ENCODE measurements around the gene TMEM219. TPM values are rescaled to one million over a fixed set of nuclear protein-coding genes. Genes with fewer than 3 reads are reported as not detected.

The TMEM219 gene
- total and polyA plus RNA-seq, 12 donors = 100 to 300 (median 192) TPM

GRCh38 chr16:29996766-29997250, 34.9 kb downstream of the TMEM219 start:
- Histone ChIP-seq H3K4me1 (replicated peaks in 1 of 2) (peaks cover 17 to 24% of the 10 kb centered on the region in 2 donors), H3K27ac (no peak overlapping the region), H3K9me3 (replicated peaks in 1 of 3) (no peaks in the 10 kb centered on the region), H3K36me3 (replicated peaks in 1 of 2) (peaks cover 0 to 22% of the 10 kb centered on the region in 2 donors), H3K27me3 (no peaks in the 10 kb centered on the region), H3K4me3 (peak overlapping the region in 3 of 4 donors; percentile 44 to 83 (median 58))
- intact Hi-C loops (cut with DNase I) = loop anchor here in 1 of 2 donors (10.0 kb wide), 1 partner anchor 72 kb away; the partner anchor contains the start of gene KCTD13
- no peak for TF ChIP-seq POLR2A (IDR thresholded peaks at IDR 0.05)
- no peak for TF ChIP-seq CTCF (IDR thresholded peaks at IDR 0.05)
- 20 to 26% (median 22%) methylated on average over 8 to 9 of the region's 9 CpGs for WGBS, 4 donors
- no peak for DNase-seq

DNA sequence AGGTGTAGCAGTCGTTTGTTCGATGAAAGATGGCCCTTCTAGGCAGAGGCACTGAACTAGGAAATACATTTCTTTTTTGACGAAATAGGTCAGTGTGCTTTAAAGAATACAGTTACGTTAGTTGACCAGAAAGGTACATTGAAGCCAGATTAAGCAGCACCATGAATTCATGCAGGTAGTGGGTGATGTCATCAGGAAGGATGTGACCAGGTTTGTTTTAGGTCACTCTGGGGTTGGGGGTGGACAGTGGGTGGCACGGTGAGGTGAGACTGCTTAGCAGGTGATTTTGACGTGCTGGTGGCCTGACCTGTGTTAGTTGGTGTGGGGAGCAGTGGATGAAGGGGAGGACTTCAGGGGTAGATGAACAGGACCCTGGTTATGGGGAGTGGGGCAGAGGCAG, 37.7 kb downstream of the TMEM219 start:
- intact Hi-C loops (cut with DNase I) = loop anchor here in 1 of 2 donors (5.0 to 10.0 kb wide), 2 partner anchors 75 to 127 kb away; partner anchors contain the start of gene KCTD13
- H3K36me3 ChIP-seq (replicated peaks in 1 of 2) = peaks cover 0 to 5% of the 10 kb centered on the region in 2 donors

DNA sequence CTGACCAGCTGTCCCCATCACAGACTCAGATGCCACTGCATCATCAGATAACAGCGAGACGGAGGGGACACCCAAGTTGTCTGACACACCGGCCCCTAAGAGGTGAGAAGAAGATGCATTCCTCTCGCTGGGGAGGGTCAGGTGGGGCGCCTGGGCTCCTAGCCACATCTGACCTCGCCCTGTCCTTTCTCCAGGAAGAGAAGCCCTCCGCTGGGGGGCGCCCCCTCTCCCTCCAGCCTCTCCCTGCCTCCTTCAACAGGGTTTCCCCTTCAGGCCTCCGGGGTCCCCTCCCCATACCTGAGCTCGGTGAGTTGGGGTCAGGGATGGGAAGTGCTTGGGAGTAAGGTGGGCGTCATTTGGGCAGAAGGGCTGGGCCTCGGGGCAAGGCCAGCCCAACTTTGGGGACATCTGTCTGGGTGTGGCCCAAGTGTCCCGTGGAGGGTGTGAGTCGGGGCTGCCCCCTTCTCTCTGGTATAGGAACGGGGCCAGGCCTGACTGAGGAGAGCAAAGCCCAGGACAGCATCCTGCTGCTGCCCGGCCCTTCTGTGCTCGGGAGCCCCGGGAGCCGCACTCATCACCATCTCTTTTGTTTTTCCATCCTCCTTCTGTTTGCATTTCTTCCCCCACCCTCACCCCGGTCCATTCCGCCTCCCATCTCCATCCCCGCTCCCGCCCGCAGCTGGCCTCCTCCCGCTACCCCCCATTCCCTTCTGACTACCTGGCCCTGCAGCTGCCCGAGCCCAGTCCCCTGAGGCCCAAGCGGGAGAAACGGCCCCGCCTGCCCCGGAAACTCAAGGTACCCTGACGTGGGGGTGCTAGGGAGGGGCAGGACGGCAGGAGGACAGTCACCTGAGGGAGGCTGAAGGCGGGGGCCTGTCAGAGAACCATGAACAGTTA, 39.1 kb downstream of the TMEM219 start:
- H3K4me1 ChIP-seq (replicated peaks in 1 of 2) = peaks cover 7 to 9% of the 10 kb centered on the region in 2 donors
- H3K9me3 ChIP-seq (replicated peaks in 1 of 3) = no peaks in the 10 kb centered on the region
- H3K27me3 ChIP-seq = no peaks in the 10 kb centered on the region
- H3K4me3 ChIP-seq = no peak overlapping the region
- no peak overlapping the region for H3K27ac ChIP-seq
- no peak for DNase-seq
- intact Hi-C loops (cut with DNase I) = loop anchor here in 1 of 2 donors (5.0 kb wide), 1 partner anchor 129 kb away; no protein-coding TSS in a partner anchor
- WGBS, 4 donors = 82 to 88% (median 85%) methylated on average over 25 to 33 of the region's 33 CpGs
- TF ChIP-seq CTCF (IDR thresholded peaks at IDR 0.05) (no peak), POLR2A (IDR thresholded peaks at IDR 0.05) (no peak)
- H3K36me3 ChIP-seq (replicated peaks in 1 of 2) = peaks cover 0 to 5% of the 10 kb centered on the region in 2 donors

More for the DNA sequence above, 37.7 kb downstream of the TMEM219 start:
- peaks cover 15 to 16% of the 10 kb centered on the region in 2 donors for H3K4me1 ChIP-seq (replicated peaks in 1 of 2)
- no peak for TF ChIP-seq POLR2A (IDR thresholded peaks at IDR 0.05)
- no peak for TF ChIP-seq CTCF (IDR thresholded peaks at IDR 0.05)
- H3K4me3 ChIP-seq = no peak overlapping the region
- H3K27ac ChIP-seq = no peak overlapping the region
- 88 to 93% (median 92%) methylated on average over 6 of the region's 6 CpGs for WGBS, 4 donors
- H3K27me3 ChIP-seq = no peaks in the 10 kb centered on the region
- no peak for DNase-seq
- no peaks in the 10 kb centered on the region for H3K9me3 ChIP-seq (replicated peaks in 1 of 3)

DNA sequence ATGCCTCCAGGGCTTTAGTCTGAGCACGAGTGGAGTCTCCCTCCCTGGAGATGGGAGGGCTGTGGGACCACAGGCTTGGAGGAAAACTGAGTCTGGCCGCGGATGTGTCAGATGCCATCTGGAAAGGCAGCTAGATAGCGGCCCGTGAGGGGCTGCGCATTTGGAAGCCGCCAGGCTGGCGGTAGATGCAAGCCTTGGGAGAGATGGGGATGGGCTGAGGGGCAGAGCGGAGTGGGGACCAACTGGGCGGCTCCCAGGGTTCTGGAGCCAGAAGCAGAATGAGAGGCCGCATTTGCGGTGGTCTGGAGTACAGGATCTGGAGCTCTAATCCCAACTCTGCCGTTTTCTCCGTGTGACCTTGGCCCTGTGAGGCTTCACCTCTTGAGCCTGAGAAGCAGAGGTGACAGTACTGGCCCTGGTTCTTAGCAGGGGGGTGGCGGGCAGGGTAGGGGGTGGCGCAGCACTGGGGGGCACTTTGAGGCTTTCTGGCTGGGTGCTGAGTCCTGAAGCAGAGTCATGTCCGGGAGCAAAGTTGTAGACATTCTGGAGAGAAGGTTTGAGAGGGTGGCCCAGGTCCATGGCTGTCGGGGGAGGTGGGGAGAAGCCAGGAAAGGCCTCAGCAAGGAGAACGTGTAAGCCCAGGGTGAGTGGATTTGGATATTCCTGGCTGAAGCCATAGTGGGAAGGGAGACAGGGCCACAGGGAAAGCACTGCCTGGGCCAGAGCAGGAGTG, 40.9 kb downstream of the TMEM219 start:
- peaks cover 0 to 5% of the 10 kb centered on the region in 2 donors for H3K36me3 ChIP-seq (replicated peaks in 1 of 2)

More for the DNA sequence above, 40.9 kb downstream of the TMEM219 start:
- no peak overlapping the region for H3K4me3 ChIP-seq
- no peaks in the 10 kb centered on the region for H3K9me3 ChIP-seq (replicated peaks in 1 of 3)
- no peak overlapping the region for H3K27ac ChIP-seq
- WGBS, 4 donors = 82 to 86% (median 84%) methylated on average over 19 of the region's 19 CpGs
- H3K4me1 ChIP-seq (replicated peaks in 1 of 2) = no peaks in the 10 kb centered on the region
- no peaks in the 10 kb centered on the region for H3K27me3 ChIP-seq
- intact Hi-C loops (cut with DNase I) = loop anchor here in 1 of 2 donors (5.0 kb wide), 1 partner anchor 130 kb away; no protein-coding TSS in a partner anchor
- no peak for TF ChIP-seq CTCF (IDR thresholded peaks at IDR 0.05)
- DNase-seq = no peak
